Stimulated activated naive CD8-positive, alpha-beta T cell treated with anti-CD3 and anti-CD28 coated beads, Interleukin-15, amount 100 ng/mL, for 72 hours (primary cell): ENCODE measurements around the gene LAMA5.

Source experiments
- ATAC-seq: fragments of 150-1000 bp; cut with Tn5 transposase; 2 replicates; pipeline ENCODE4 v1.10.0; 2021; ENCODE audit warnings: mild to moderate bottlenecking, moderate library complexity
- DNase-seq, 2 donors: peaks; one replicate each; pipeline ENCODE4 v3.0.0; 2021 to 2022
- H3K27ac Mint-ChIP-seq, 2 donors: one replicate each; pipeline ENCODE4 v1.8.0; 2022; ENCODE audit warnings: mild to moderate bottlenecking in 2 of 2, mixed read lengths in 2 of 2, moderate library complexity in 2 of 2
- H3K27me3 Mint-ChIP-seq: one replicate; pipeline ENCODE4 v1.8.0; 2022; ENCODE audit warnings: mixed read lengths
- H3K4me1 Mint-ChIP-seq: one replicate; pipeline ENCODE4 v1.8.0; 2022; ENCODE audit warnings: mild to moderate bottlenecking, mixed read lengths
- H3K4me3 Mint-ChIP-seq, 2 donors: one replicate each; pipeline ENCODE4 v1.8.0; 2022; ENCODE audit warnings: mild to moderate bottlenecking in 2 of 2, mixed read lengths in 2 of 2, moderate library complexity in 1 of 2
- H3K9me3 Mint-ChIP-seq, 2 donors: one replicate each; pipeline ENCODE4 v1.8.0; 2022; ENCODE audit warnings: mixed read lengths in 2 of 2

LAMA5 gene

DNA sequence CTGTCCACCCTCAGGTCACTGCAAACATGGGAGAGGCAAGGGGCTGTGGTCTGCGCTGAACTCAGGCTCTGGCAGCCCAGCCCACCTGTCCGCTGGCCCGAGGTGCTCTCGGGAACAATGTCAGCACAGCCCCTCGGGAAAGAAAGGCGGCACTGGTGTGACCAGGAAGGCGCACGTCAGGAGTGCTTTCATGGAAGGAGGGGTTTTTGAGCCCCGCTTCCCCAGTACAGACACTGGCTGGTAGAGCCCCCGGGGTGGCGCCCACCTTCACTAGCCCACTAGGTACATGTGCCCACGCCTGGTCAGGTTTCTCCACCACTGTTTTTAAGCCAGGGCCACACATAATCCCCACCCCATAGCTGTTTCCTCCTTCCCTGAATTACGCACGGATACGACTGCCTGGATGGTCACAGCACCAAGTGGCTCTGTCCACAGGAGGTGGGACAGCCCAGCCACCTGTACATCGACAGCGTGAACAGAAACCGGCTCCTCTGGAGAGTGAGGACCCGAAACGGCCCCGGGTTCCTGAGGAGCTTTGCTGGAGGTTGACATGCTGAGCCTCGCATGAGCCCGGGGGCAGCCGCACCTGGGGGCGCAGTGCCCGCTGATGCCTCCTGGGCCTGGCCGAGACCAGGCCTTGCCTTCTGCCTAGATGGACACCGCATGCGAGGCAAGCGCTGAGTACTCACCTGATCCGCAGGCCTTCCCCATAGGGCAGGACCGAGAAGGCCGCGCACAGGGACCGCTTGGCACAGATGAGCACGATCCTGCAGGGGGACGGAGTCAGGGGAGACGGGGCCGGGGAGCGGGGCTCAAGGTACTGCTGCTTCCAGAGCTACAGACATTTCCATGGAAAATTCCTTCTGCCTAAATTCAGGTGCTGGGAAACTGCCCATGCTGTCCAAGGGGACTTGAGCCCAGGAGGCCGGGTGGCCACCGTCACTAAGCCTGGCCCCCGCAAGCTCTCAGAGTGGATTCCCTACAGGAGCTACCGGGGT, 27.4 kb upstream of the LAMA5 start:
- DNase-seq = no peak
- ATAC-seq = no peak
- Mint-ChIP-seq H3K4me3 (no peak overlapping the region), H3K4me1 (peaks cover 12% of the 10 kb centered on the region), H3K27ac (peak overlapping the region in 1 of 2 donors; percentile 84), H3K9me3 (peaks cover 0 to 11% of the 10 kb centered on the region in 2 donors), H3K27me3 (no peaks in the 10 kb centered on the region)

DNA sequence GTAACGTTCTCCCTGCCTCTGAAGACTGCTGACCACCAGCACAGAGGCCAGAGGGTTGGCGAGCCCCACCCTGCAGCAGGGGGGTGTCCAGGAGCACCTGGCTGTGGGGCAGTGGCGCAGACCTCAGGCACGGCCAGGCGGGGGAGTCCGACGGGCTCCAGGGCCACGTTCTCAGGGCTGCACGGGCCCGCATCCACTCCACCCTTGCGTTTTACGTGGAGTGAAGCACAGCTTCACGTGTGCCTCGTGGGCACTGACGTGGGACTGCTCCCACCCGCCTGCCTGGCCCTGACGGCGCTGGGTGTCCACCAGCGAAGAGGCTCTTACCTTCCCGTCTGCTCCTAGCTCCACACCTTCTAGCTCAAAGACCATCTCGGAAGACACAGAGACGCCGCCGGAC, 26.7 kb upstream of the LAMA5 start:
- ATAC-seq (no peak), DNase-seq (no peak)
- H3K4me1 Mint-ChIP-seq = peaks cover 19% of the 10 kb centered on the region
- no peaks in the 10 kb centered on the region for H3K27me3 Mint-ChIP-seq
- H3K9me3 Mint-ChIP-seq = peaks cover 0 to 11% of the 10 kb centered on the region in 2 donors
- no peak overlapping the region for H3K4me3 Mint-ChIP-seq
- H3K27ac Mint-ChIP-seq = no peak overlapping the region

DNA sequence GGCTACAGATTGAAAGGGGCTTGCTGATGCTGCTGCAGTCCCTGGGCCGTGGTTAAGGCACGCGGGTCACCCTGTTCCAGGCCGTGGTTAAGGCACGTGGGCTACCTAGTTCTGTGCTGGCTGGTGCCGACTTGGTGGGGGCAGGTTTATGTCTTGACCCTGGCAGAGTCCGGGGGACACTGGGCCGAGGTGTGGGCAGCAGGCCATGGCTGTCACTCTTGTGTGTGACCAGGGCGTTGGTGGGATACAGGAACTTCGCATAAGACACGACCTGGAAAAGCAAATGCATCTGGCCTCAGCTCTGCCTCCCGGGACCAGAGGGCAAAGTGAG, 26.2 kb upstream of the LAMA5 start:
- Mint-ChIP-seq H3K27ac (no peak overlapping the region), H3K9me3 (peaks cover 0 to 10% of the 10 kb centered on the region in 2 donors), H3K4me1 (peaks cover 24% of the 10 kb centered on the region), H3K4me3 (no peak overlapping the region), H3K27me3 (no peaks in the 10 kb centered on the region)
- ATAC-seq (no peak), DNase-seq (no peak)

DNA sequence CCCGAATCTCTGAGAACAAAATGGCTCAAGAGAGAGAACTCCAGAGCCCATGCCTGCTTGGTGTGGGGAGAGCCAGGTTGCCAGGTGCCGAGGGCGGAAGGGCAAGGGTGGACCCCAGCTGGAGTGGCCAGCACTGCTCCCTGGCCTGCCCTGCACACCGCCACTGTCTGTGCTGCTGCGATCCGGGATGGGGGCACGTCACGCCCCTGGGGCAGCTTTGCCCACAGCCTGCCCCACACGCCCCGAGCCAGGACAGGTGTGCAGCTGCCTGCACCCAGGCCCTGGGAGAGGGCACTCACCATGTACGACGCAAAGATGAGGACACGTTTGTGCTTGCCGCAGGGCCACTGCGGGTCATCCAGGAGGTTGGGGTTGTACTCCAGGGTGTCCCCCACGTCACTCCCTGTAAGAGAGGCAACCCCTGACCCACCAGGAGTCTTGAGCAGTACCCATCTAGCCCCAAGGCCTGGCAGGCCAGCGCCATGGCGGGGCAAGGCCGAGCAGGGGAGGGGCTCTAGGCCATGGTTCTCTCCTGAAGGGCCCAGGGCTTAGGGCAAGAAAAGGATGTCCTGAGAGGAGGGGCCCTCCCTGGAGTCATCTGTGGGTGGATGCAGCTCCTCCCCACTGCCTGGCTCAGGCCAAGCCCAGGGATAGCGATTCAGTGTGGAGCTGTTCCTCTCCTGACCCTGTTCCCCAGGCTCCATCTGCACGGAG, 25.7 kb upstream of the LAMA5 start:
- Mint-ChIP-seq H3K4me1 (peaks cover 30% of the 10 kb centered on the region), H3K27ac (no peak overlapping the region), H3K9me3 (peaks cover 0 to 5% of the 10 kb centered on the region in 2 donors), H3K27me3 (no peaks in the 10 kb centered on the region), H3K4me3 (no peak overlapping the region)
- DNase-seq = no peak
- ATAC-seq = no peak

DNA sequence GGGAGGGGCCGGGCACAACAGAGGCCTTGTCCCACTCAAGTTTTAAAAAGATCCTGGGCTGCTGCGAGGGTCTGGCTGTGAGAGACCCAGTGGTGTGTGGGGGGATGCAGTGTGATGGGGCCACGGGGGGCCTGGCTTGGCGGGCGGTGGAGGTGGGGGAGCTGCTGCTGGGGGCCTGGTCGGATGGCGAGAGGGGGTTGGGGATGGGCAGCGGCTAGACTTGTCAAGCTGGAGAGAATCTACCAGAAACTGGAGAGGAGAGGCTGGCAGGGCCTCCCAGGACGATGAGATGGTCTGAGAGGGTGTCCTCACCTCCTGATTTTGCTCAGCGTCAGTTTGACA, 24.9 kb upstream of the LAMA5 start:
- ATAC-seq (no peak), DNase-seq (no peak)
- H3K4me1 Mint-ChIP-seq = peaks cover 35% of the 10 kb centered on the region
- no peaks in the 10 kb centered on the region for H3K27me3 Mint-ChIP-seq
- no peak overlapping the region for H3K27ac Mint-ChIP-seq
- H3K9me3 Mint-ChIP-seq = no peaks in the 10 kb centered on the region
- no peak overlapping the region for H3K4me3 Mint-ChIP-seq

DNA sequence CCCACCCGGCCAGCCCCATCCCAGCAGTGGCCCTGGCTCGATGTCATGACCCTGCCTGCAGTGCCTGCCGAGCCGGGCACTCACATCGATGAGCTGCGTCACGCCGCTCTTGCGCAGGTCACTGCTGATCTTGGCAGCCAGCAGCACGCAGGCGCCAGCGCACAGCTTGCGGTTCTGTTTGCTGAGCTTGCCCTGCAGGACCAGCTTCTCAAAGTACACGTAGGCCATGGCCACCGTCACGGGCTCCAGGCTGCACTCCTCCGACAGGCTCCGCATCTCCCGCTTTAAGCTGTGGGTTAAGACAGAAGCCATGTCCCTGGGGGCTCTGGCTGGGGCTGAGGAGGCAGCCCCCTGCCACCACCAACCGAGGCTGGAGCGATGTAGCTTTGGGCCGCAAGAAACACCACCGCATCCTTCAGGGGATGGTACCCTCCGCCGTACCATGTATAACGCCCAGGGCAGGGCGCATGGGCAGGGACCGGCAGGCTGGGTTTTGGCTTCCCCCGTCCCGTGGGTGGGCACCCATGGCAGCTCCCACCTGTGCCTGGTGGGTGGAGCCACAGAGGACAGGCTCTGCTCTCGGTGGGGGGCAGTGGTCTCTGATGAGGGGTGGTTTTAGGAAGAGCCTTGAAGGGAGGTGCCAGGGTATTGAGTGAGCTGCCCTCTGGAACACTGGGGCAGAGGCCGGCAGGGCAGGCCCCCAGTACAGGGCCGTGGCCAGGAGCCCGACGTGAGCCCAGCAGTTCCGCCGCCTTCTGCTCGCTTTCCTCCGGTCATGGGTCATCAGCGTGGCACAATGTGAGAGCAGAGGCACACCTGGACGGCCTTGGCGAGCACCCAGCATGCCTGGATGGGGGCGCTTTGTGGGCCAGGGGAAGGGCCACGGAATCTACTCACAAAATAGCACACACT, 24.3 kb upstream of the LAMA5 start:
- ATAC-seq (no peak), DNase-seq (no peak)
- Mint-ChIP-seq H3K27ac (no peak overlapping the region), H3K4me1 (peaks cover 35% of the 10 kb centered on the region), H3K9me3 (no peaks in the 10 kb centered on the region), H3K4me3 (no peak overlapping the region), H3K27me3 (no peaks in the 10 kb centered on the region)

DNA sequence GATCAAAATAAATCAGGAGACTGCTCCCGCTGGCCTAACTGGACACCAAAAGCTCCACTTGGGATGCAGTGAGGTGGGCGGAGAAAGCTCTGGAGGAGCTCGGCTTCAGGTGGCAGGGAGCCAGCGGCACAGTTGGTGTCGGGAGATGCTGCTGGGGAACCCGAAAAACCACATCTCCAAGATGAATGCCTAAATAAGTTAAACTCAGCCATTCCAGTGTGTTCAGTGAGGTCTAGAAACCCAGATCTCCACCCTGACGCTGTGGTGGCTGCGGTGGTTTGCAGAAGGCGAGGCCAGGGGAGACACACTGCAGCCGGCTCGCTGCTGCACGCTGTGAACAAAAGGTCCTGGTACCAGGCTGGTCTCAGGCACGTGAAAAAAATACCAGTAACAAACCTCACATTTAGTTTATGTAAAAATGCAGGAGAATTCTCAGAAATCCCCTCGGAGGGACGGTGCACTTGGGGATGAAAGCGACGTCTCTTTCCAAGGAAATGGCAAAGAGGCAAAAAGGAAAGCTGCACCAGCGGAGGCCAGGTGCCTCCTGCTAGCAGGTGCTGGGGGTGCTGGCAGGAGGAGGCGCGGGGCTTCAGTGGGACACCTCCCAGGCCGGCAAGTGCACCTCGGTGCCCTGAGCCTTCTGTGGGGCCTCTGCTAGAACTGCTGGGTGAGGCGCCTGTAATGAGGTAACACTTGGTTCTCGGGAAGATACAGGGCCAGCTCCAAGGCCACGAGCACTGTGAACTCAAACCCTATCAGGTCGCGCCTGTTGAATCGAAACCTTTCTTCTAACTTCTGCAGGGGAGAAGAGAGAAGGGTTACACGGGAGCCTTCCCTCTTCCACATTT, 23.4 kb upstream of the LAMA5 start:
- peaks cover 42% of the 10 kb centered on the region for H3K4me1 Mint-ChIP-seq
- no peak overlapping the region for H3K4me3 Mint-ChIP-seq
- H3K27me3 Mint-ChIP-seq = no peaks in the 10 kb centered on the region
- H3K27ac Mint-ChIP-seq = peak overlapping the region in 1 of 2 donors; percentile 25
- ATAC-seq = no peak
- DNase-seq = no peak
- no peaks in the 10 kb centered on the region for H3K9me3 Mint-ChIP-seq

DNA sequence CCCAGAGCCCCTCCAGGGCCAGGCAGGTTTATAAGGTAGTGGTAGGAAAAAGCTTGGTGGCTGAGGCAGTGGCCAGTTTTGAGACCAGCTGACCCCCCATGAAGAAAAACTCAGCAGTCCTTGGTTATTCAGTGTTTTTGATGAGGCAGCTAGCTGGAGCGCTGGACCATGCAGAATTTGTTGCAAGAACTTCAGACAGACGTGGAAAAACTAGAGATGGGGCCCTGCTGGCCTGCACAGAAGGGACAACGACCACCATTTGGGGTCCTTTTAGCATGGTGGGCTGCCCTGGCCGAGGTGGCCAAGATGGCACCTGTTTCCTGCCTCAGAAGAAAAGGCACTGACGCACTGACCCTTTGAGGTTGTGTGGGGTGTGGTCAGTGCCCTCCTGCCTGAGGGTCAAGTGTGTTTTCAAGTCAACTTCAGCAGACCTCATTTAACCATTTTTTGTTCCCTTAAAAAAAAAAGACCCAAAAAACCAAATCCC, 22.5 kb upstream of the LAMA5 start:
- no peak for ATAC-seq
- peaks cover 50% of the 10 kb centered on the region for H3K4me1 Mint-ChIP-seq
- peak overlapping the region; percentile 67 to 72 for H3K27ac Mint-ChIP-seq
- H3K27me3 Mint-ChIP-seq = no peaks in the 10 kb centered on the region
- no peak for DNase-seq
- H3K9me3 Mint-ChIP-seq = no peaks in the 10 kb centered on the region
- no peak overlapping the region for H3K4me3 Mint-ChIP-seq

DNA sequence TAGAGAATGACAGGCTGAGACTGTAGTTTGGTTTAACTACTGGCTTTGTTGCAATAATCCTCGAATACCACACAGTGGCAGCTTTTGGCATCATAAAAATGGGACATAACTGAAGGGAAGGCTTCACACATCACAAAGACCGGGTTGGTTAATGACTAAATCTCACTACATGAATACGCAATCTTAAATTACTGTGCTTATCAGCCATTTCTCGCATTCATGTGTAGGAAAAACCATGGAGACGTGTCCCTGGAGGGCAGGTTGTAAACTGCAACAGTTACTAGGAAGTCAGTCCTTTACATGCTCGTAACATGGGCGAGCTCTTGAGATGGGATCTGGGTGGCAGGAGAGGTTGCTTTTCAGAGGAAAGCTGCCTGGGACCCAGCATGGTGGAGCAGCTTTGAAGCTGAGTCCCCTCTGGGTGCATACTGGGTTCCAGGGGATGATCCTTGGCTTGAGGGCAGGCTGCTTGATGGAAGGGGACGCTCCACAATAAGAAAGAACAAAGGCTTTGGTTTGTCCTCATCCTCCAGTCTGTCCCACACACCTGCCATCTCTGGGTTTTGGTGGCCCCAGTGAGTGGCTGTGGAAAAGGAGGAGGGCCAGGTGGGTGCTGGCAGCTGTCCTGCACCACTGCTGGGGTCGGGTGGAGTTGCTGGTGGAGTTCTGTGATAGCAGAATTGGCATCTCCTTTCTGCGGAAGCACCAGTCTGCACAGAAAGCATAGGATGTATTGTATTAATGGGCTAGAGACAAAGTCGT, 21.9 kb upstream of the LAMA5 start:
- Mint-ChIP-seq H3K4me3 (peak overlapping the region; percentile 91 to 92), H3K27ac (peak overlapping the region; percentile 65 to 89), H3K27me3 (no peaks in the 10 kb centered on the region), H3K4me1 (peaks cover 56% of the 10 kb centered on the region), H3K9me3 (no peaks in the 10 kb centered on the region)
- ATAC-seq = no peak
- no peak for DNase-seq

DNA sequence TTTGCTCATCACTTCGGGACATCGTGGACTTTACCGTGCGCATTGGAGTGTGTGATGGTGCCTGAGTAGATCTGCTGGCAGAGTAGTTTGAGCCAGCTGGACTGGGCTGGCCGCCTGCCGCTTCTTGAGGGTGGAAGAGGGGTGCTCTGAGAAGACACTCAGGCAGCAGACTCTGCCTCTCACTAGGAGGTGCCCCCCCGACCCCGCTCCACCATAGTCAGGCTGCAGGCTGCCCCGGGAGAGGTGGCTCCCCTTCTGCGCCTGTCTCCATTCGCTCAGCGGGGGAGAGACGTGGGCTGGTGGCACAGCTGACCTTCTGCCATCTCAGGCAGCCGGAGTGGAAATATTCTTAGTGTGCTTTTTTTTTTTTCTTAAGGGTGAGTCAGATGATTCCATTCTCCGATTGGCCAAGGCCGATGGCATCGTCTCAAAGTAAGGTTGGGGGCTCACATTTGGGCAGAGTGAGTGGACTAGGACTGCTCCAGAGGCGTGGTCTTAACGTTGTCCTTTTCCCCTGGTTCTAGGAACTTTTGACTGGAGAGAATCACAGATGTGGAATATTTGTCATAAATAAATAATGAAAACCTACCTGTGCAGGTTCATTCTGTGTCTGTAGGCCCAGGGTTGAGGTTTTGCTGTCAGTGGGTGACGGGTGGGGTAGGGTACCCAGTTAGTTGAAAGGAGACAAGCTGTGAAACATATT, 21.0 kb upstream of the LAMA5 start:
- H3K4me1 Mint-ChIP-seq = peaks cover 62% of the 10 kb centered on the region
- no peak for ATAC-seq
- peak overlapping the region; percentile 91 to 92 for H3K4me3 Mint-ChIP-seq
- H3K27me3 Mint-ChIP-seq = no peaks in the 10 kb centered on the region
- DNase-seq = no peak
- H3K9me3 Mint-ChIP-seq = no peaks in the 10 kb centered on the region
- peak overlapping the region; percentile 94 for H3K27ac Mint-ChIP-seq

DNA sequence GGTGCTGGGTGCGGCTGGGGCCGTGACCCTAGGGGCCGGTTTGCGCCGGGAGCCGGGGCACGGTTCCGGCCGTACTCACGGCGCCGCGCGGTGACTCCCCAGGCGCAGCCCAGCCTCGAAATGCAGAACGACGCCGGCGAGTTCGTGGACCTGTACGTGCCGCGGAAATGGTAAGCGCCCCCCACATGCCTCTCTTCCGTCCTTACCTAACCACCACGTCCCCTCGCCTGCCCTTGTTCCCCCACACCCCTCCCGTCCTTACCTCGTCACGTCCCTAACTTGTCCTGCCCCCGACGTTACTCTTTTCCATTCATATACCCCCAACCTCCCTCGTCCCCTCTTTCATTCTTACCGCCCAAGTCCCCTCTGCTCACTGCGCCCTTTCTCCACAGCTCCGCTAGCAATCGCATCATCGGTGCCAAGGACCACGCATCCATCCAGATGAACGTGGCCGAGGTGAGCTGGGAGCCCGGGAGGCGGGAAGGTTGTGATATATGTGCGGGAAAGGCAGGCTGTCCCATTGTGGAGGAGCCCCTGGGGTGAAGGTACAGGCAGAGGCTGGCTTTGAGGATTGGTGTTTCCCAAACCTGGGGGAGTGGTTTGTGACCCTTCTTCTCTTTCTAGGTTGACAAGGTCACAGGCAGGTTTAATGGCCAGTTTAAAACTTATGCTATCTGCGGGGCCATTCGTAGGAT, 20.3 kb upstream of the LAMA5 start:
- no peak for DNase-seq
- Mint-ChIP-seq H3K9me3 (peaks cover 0 to under 1% of the 10 kb centered on the region in 2 donors), H3K4me3 (peak overlapping the region; percentile 91 to 92), H3K27ac (peak overlapping the region; percentile 94), H3K27me3 (no peaks in the 10 kb centered on the region), H3K4me1 (peaks cover 68% of the 10 kb centered on the region)
- no peak for ATAC-seq

DNA sequence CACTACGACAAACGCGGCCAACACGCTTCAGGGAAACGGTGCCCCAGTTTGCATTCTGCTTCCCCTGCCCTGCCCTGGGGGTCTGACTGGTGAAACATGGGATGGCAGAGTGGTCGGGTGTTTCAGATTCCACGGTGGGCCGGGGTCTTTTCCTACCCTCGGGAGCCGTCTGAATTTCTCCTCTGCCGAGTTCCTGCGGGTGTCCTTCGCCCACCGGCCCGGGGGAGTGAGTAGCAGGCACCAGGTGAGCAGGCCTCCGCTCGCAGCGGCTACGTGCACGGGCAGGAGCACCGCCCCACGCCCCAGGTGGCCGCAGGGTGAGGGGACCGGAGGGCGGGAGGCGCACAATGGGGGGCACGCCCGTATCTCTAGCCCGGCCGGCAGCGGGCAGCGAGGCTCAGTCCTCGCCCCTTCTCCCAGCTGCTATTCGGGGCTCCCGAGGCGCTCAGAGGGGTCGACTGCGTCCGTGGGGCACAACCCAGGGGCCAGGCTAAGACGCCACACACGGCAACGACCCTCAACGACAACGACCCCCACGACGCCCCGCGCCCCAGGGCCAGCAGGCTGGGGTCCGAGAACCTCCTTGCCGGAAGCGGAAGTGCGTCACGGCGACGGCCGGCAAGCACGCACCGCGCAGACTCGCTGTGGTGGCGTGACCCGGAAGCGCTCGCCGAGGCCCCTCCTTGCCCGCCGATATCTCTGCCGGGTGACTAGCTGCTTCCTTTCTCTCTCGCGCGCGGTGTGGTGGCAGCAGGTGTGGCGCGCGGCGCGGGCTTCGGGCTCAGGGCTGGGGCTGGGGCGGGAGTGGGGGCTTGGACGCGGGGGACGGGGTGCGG, 19.5 kb upstream of the LAMA5 start, which contains the start of gene RPS21:
TSS of gene RPS21 (plus strand) at position 721 of the 836 bp plus-strand sequence. CDS start 236 bp downstream, outside the sequence.
- peak within 1 kb of the TSS; percentile 91 to 92 for H3K4me3 Mint-ChIP-seq
- H3K4me1 Mint-ChIP-seq = peaks cover 68% of the 10 kb centered on the region
- DNase-seq (peak; percentile 89 to 94), ATAC-seq (peak; percentile 96)
- peaks cover 7 to 8% of the 10 kb centered on the region in 2 donors for H3K9me3 Mint-ChIP-seq
- peak within 1 kb of the TSS; percentile 94 for H3K27ac Mint-ChIP-seq
- no peaks in the 10 kb centered on the region for H3K27me3 Mint-ChIP-seq
